ENCODE results near the gene MMP20.

DNA sequence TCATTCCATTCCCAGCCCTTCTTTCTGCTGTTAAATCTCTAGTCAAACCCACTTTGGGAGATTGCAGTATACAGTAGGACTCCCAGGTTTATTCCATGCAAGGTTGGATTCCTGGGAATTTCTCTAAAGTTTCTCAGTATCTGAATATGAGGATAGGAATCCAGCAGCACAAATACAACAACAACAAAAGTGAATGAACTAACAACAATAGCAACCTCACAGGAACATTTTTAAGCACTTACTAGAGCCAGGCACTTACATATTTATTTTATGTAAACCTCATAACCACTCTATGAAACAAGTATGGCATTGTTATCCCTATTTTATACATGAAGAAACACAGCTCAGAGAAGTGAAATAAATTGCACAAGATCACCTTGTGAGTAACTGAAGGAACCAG, 96.5 kb downstream of the MMP20 start:
- TF ChIP-seq GATA2 (IDR thresholded peaks at IDR 0.05; ENCODE audit: low read depth, low read length) = no peak
- TF ChIP-seq GATA3 (IDR thresholded peaks at IDR 0.05; ENCODE audit: low read depth, low read length) = no peak

Data from SH-SY5Y (cell line).